GM12874 (cell line): ENCODE measurements around the gene WDR37.

Source experiments
- TF ChIP-seq, protein P1 (sequence below): IDR thresholded peaks from 2 replicates; pipeline ENCODE4 v1.5.1; 2011; ENCODE audit warnings: low read depth, mild to moderate bottlenecking, control low read depth, low read length, moderate library complexity; ENCODE audit not compliant: insufficient read depth

WDR37 gene

DNA sequence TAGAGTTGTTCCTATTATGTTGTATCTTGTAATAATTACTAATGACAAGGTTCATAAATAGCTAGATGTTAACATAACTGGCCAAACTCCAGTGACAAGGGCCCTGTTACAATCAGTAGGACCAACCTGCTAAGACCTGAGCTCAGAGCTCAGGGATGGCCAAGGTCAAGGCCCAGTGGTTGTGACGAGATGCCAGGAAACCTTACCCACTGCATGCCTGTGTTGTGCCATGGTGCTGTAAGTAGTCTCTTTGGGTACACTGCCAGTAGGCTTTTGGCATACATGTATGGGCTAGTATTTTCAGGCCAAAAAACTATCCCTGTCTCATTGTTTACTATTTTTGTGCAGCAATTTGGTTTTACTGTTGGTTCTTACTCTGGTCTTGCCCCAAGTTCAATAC, 22.6 kb upstream of the WDR37 start:
- TF ChIP-seq, protein P1, sequence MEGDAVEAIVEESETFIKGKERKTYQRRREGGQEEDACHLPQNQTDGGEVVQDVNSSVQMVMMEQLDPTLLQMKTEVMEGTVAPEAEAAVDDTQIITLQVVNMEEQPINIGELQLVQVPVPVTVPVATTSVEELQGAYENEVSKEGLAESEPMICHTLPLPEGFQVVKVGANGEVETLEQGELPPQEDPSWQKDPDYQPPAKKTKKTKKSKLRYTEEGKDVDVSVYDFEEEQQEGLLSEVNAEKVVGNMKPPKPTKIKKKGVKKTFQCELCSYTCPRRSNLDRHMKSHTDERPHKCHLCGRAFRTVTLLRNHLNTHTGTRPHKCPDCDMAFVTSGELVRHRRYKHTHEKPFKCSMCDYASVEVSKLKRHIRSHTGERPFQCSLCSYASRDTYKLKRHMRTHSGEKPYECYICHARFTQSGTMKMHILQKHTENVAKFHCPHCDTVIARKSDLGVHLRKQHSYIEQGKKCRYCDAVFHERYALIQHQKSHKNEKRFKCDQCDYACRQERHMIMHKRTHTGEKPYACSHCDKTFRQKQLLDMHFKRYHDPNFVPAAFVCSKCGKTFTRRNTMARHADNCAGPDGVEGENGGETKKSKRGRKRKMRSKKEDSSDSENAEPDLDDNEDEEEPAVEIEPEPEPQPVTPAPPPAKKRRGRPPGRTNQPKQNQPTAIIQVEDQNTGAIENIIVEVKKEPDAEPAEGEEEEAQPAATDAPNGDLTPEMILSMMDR: no peak

GRCh38 chr10:1034758-1035157, 21.4 kb upstream of the WDR37 start:
- TF ChIP-seq, protein P1: no peak

GRCh38 chr10:1035201-1035600, 21.0 kb upstream of the WDR37 start:
- TF ChIP-seq, protein P1: no peak

DNA sequence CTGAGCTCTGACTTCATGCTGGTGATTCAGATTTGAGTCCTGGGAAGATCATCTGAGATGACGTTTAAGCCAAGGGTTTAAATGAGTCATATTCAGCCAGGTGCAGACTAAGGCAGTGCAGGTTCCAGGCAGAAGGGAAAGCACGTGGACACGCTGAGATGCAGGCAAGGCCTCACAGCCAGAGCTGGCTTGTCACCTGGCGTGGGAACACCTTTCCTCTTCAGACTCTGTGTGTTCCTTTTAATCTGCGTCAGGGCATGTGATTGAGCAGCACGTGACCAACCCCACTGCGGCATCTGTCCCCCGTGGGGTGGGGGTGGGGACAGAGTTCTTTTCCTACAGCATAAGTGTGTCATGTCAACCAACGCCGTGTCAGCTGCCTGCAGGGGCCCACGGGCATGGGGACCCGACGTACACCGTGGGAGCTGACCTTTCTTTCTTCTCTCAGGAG, 19.8 kb upstream of the WDR37 start:
- TF ChIP-seq, protein P1: no peak

DNA sequence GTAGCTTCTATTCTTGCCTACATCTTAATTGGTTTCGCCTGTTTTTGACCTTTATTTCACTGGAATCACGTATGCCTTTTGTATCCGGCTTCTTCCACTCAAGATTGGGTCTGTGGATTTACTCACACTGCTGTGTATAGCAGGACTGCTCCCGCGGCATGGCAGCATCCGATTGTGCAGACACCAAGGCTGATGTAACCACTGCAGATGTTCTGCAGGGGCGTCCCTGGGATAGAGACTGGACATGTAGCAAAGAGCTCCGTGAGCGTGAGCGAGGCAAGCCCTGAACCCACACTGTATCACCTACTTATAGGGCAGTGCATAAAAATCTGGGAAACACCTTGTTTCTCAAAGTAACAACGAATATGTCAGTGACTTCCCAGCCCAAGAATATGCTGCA, 19.1 kb upstream of the WDR37 start:
- TF ChIP-seq, protein P1: no peak

- TF ChIP-seq, protein P1: no peak
Measured at GRCh38 chr10:1040133-1040532, 16.1 kb upstream of the WDR37 start.

DNA sequence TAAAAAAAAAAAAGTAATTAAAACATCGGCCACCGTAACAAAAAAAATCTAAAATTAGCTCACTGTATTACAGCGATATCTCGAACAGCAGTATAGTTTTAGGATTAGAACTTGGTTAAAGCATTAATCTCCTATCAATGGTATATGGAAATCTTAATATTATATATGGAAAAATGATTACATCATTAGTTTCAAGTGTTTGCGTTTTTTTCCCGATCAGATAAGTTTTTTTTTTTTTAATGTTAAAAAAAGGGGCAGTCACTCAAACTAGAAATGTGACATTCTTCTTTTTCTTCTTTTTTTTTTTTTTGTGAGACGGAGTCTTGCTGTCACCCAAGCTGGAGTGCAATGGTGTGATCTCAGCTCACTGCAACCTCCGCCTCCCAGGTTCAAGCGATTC, 14.7 kb upstream of the WDR37 start:
- TF ChIP-seq, protein P1: no peak

GRCh38 chr10:1043532-1043995, 12.6 kb upstream of the WDR37 start:
- TF ChIP-seq, protein P1: no peak
